Activated CD8-positive, alpha-beta T cell treated with anti-CD3 and anti-CD28 coated beads for 36 hours (primary cell): ENCODE measurements around the gene MMP8. TPM values are rescaled to one million over a fixed set of nuclear protein-coding genes. Genes with fewer than 3 reads are reported as not detected.

Source experiments
- ATAC-seq: fragments of 200-7000 bp; cut with Tn5 transposase; one replicate; pipeline ENCODE4 v1.10.0; 2021; ENCODE audit warnings: mild to moderate bottlenecking, moderate library complexity
- CTCF ChIA-PET: fragments of 350-600 bp; sonication (Branson Sonifier 250); formaldehyde crosslinking; loops from one replicate; lab custom pipeline; 2021; ENCODE audit warnings: antibody characterized with exemption; lab: Charles Lee
- POLR2A ChIA-PET: fragments of 350-600 bp; sonication (Branson Sonifier 250); formaldehyde crosslinking; loops from one replicate; lab custom pipeline; 2021; ENCODE audit warnings: antibody characterized with exemption; lab: Charles Lee
- DNase-seq: peaks from one replicate; pipeline ENCODE4 v3.0.0-alpha.2; 2020
- H3K27ac Mint-ChIP-seq: one replicate; pipeline ENCODE4 v1.8.0; 2021; ENCODE audit warnings: mild to moderate bottlenecking, mixed read lengths
- H3K27me3 Mint-ChIP-seq: one replicate; pipeline ENCODE4 v1.8.0; 2021; ENCODE audit warnings: mixed read lengths
- H3K36me3 Mint-ChIP-seq: one replicate; pipeline ENCODE4 v1.8.0; 2021; ENCODE audit warnings: low read depth, mixed read lengths
- H3K4me1 Mint-ChIP-seq: one replicate; pipeline ENCODE4 v1.8.0; 2021; ENCODE audit warnings: low read depth, mixed read lengths
- H3K4me3 Mint-ChIP-seq: one replicate; pipeline ENCODE4 v1.8.0; 2021; ENCODE audit warnings: mild to moderate bottlenecking, moderate library complexity, mixed read lengths
- H3K9me3 Mint-ChIP-seq: one replicate; pipeline ENCODE4 v1.8.0; 2021; ENCODE audit warnings: mixed read lengths
- CTCF ChIP-seq: fragments of 200-600 bp; IDR thresholded peaks from one replicate; pipeline ENCODE4 v1.8.0; 2022; ENCODE audit warnings: antibody characterized with exemption, mild to moderate bottlenecking
- intact Hi-C: fragments of 100-400 bp; cut with micrococcal nuclease; formaldehyde crosslinking; loops from one replicate; pipeline ENCODE4 v1.10.0; 2022
- total RNA-seq, 2 experiments: library from RNA; stranded (reverse); gene quantifications; one replicate each; pipeline ENCODE4 v1.2.3, GENCODE V29; 2021

MMP8 gene
- total RNA-seq, 2 experiments from 2014 or later = not detected

- Mint-ChIP-seq H3K27me3 (peaks cover 22% of the 10 kb centered on the region), H3K36me3 (no peaks in the 10 kb centered on the region), H3K4me1 (peaks cover 6% of the 10 kb centered on the region), H3K27ac (no peak overlapping the region), H3K9me3 (no peaks in the 10 kb centered on the region), H3K4me3 (no peak overlapping the region)
- ChIA-PET POLR2A (no interaction called here), CTCF (no interaction called here)
- DNase-seq (no peak), ATAC-seq (no peak)
- intact Hi-C loops = no loop called here
- no peak for TF ChIP-seq CTCF
Measured at GRCh38 chr11:102763440-102763839, 38.7 kb upstream of the MMP8 start.

- no peak overlapping the region for H3K4me3 Mint-ChIP-seq
- no peak for TF ChIP-seq CTCF
- H3K27ac Mint-ChIP-seq = no peak overlapping the region
- POLR2A ChIA-PET = no interaction called here
- CTCF ChIA-PET = no interaction called here
- DNase-seq (no peak), ATAC-seq (no peak)
- peaks cover 19% of the 10 kb centered on the region for H3K27me3 Mint-ChIP-seq
- intact Hi-C loops = no loop called here
- H3K36me3 Mint-ChIP-seq = no peaks in the 10 kb centered on the region
- H3K9me3 Mint-ChIP-seq = no peaks in the 10 kb centered on the region
- H3K4me1 Mint-ChIP-seq = peaks cover 6% of the 10 kb centered on the region
Measured at GRCh38 chr11:102762361-102762767, 37.6 kb upstream of the MMP8 start.

GRCh38 chr11:102761646-102762238 lies 37.0 kb upstream of the MMP8 start:
- DNase-seq (no peak), ATAC-seq (no peak)
- Mint-ChIP-seq H3K4me1 (peaks cover 6% of the 10 kb centered on the region), H3K9me3 (no peaks in the 10 kb centered on the region), H3K36me3 (no peaks in the 10 kb centered on the region), H3K27me3 (peaks cover 20% of the 10 kb centered on the region), H3K4me3 (no peak overlapping the region), H3K27ac (no peak overlapping the region)
- intact Hi-C loops = no loop called here
- TF ChIP-seq CTCF = no peak
- ChIA-PET POLR2A (no interaction called here), CTCF (no interaction called here)

DNA sequence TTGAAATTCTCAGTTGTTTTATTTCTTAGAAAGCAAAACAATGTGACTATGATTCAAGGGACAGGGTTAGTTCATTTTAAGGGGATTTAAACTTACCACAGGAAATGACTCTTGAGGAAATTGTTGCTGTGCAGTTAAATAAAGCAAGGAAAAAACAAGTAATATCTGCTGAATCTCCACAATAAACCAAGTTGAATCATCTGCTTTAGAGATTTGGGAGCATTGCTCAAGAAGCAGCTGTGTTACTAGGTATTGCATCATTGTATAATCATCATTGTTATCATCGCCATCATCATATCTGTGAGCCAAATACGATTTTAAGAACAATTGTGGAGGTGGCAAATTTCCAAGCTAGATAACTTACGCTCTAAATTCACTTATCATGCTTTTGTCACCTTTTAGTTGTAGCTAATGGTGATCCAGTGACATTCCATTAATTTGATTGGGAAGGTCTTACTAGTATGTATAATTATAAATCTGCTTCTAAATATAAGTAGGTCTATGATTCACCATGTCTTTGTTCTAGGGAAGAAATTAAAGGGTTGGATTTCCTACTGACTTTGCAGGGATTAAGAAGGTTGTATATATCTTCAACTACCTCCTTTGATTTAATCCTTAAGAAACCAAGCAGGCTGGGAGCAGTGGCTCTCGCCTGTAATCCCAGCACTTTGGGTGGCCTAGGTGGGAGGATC lies 35.7 kb upstream of the MMP8 start:
- no peaks in the 10 kb centered on the region for H3K36me3 Mint-ChIP-seq
- peak overlapping the region; percentile 31 for H3K27ac Mint-ChIP-seq
- H3K9me3 Mint-ChIP-seq = no peaks in the 10 kb centered on the region
- H3K27me3 Mint-ChIP-seq = peaks cover 18% of the 10 kb centered on the region
- ChIA-PET CTCF (no interaction called here), POLR2A (interaction anchor here (0.6 to 0.8 kb wide), 2 partner anchors 32 to 761 kb away, joined by 3 read pairs; no protein-coding TSS in a partner anchor)
- intact Hi-C loops = no loop called here
- TF ChIP-seq CTCF = no peak
- no peak for DNase-seq
- H3K4me1 Mint-ChIP-seq = peaks cover 6% of the 10 kb centered on the region
- peak; percentile 64 for ATAC-seq
- no peak overlapping the region for H3K4me3 Mint-ChIP-seq

- ATAC-seq (peak; percentile 17), DNase-seq (no peak)
- intact Hi-C loops = no loop called here
- ChIA-PET POLR2A (no interaction called here), CTCF (no interaction called here)
- Mint-ChIP-seq H3K4me3 (no peak overlapping the region), H3K4me1 (peaks cover 6% of the 10 kb centered on the region), H3K27me3 (peaks cover 20% of the 10 kb centered on the region), H3K27ac (no peak overlapping the region), H3K36me3 (no peaks in the 10 kb centered on the region), H3K9me3 (no peaks in the 10 kb centered on the region)
- no peak for TF ChIP-seq CTCF
Measured at GRCh38 chr11:102757823-102758549, 33.2 kb upstream of the MMP8 start.
